Esophagus muscularis mucosa (tissue), 3 donors: ENCODE measurements around the gene PCDH11X.
"Not testable (repeated sequence)": the region's sequence is repeated elsewhere in the genome, so short reads cannot be mapped to it uniquely, and the experiment has no call there.

Experiments used
- CTCF ChIP-seq, 3 experiments: fragments of 200-600 bp in 2 of 3; fragments of 450-650 bp in 1 of 3; sonication (generic) in 2 of 3; IDR thresholded peaks; one replicate each; pipeline ENCODE4 v1.5.1; 2017 to 2019; ENCODE audit warnings: antibody characterized with exemption in 3 of 3, mild to moderate bottlenecking in 2 of 3, moderate library complexity in 1 of 3
- POLR2A ChIP-seq: fragments of 450-650 bp; IDR thresholded peaks from one replicate; pipeline ENCODE4 v1.6.1; 2017; ENCODE audit warnings: antibody characterized with exemption, moderate library complexity, mild to moderate bottlenecking, low read depth

GRCh38 chrX:91782825-91783224 lies 3.6 kb downstream of the PCDH11X start:
- TF ChIP-seq POLR2A; CTCF (IDR thresholded peaks at IDR 0.05): not testable (repeated sequence)
